Measurements from ENCODE around the gene FBH1. TPM values are rescaled to one million over a fixed set of nuclear protein-coding genes. Genes with fewer than 3 reads are reported as not detected.

Gene FBH1
- total RNA-seq, 5 donors from 2014 or later (not counting 1 experiment from before 2014, with no cell fraction given): 72.8 to 95.5 (median 86.2) TPM

DNA sequence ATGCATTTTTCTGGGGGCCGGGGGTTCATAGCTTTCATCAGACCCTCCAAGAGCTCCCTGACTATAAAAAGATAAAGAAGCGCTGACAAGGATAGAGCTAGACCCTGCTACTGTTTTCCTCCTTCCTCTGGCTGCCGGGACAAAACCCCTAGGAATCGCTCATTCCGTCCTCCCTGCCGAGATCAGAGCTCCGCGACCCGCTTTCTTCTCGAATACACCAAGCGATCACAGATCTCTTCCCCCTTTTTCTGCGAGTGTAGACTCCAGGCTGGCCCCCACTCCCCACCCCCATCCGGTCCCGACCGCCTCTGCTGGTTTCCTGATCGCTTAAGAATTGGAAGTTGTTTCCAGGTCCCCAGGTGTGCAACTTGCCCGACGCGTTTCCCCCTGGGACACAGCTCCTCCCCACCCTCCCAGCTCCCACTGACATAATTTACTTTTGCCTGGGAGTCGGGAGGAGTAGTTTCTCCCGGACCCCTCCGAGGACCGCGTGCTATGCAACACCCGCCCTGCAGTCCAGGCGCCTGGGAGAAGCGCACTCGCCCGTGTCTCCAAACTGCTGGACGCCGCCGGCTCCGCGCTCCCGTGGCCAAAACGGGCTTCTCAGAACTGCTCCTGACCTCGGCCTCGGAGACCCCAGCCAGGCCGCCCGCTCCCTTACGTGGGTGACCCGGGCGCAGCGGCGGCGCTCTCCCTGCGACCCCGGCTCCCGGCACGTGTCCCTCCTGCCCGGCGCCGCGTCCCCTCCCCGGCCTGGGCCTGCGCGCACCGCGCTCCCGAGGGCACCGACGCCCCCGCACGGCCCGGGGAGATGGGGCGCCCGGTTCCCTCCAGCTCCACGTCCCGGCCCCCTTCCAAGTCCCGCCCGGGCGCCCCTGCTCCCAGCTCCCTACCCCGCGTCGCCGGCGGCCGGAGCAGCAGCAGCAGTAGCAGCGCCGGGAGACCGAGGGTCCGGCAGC lies 86.7 kb downstream of the FBH1 start:
- H3K4me3 Mint-ChIP-seq: peak overlapping the region; percentile 90 to 95 (median 93)
- Histone ChIP-seq H3K27me3 (replicated peaks in 1 of 2; ENCODE audit: control insufficient read depth in 2 of 2, extremely low read depth in 1 of 2, insufficient read depth in 2 of 2, low read length in 1 of 2) (no peaks in the 10 kb centered on the region), H3K27ac (ENCODE audit: low read length) (peak overlapping the region; percentile 84), H3K4me1 (ENCODE audit: control insufficient read depth in 1 of 2, extremely low read depth in 1 of 2, insufficient read depth in 2 of 2, low read length in 2 of 2) (peaks cover 7 to 24% of the 10 kb centered on the region in 2 experiments), H3K9me3 (no peaks in the 10 kb centered on the region), H3K36me3 (ENCODE audit: control insufficient read depth in 2 of 2, extremely low read depth in 1 of 2, insufficient read depth in 1 of 2, low read length in 1 of 2) (no peaks in the 10 kb centered on the region), H3K4me3 (ENCODE audit: control insufficient read depth in 1 of 2, extremely low read depth in 1 of 2, low read length in 1 of 2) (peak overlapping the region; percentile 92 to 98)
- under 1% methylated on average over 78 of the region's 82 CpGs for WGBS (ENCODE audit: insufficient coverage)
- DNase-seq (peak in 25 of 35 experiments; percentile 4 to 46 (median 19)), ATAC-seq (replicated peaks in 1 of 4) (peak; percentile 24 to 34 (median 26))
- no peaks in the 10 kb centered on the region for H3K27me3 Mint-ChIP-seq
- H3K27ac Mint-ChIP-seq: peak overlapping the region; percentile 92 to 94
- peaks cover 19 to 36% (median 35%) of the 10 kb centered on the region in 3 donors for H3K4me1 Mint-ChIP-seq
- no peaks in the 10 kb centered on the region for H3K9me3 Mint-ChIP-seq
- no peaks in the 10 kb centered on the region for H3K36me3 Mint-ChIP-seq
- ChIA-PET CTCF (interaction anchor here (0.6 to 1.2 kb wide), 4 partner anchors 61 to 110 kb away, joined by 3 to 7 read pairs (median 6); no protein-coding TSS in a partner anchor), POLR2A (interaction anchor here (0.6 to 1.0 kb wide), 2 partner anchors 87 to 1810 kb away, joined by 3 to 4 read pairs; partner anchors contain the start of genes ANKRD16 (in 1 of the 2) and FBH1 (in 1 of the 2))

DNA sequence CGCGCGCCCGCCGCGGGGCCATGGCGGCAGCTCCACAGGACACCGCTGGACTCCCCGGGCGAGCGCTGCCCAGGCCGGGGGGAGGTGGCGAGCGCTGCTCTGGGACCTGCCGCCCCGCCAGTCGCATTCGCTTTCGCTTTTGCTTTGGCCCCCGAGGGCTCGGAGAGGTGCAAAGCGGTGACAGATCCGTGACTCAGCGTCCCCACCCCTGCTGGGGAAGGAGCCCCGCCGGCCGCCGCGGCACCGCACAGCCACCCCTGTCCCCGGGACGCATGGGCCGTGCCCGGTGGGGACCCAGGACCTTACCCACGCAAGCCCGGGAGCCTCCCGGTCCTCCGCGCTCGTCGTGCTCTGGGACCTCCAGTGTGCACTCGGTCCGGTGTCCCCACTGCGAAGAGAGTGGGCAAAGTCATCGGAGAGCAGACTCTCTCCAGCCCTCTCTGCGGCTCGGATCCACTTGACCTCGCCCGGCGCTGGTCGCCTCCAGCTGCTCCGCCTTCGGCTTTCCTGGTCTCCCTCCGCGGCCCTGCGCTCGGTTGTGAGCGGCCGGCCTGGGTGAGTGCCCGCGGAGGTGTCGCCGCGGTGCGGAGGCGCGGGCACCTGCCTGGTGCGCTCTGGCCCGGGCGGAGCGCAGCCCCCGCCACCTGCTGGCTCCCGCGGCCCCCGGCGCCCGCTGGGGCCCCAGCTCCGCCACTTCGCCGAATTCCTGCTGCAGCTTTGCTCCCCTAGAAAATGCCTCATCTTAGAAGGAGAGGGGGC lies 87.6 kb downstream of the FBH1 start, which contains the start of gene IL15RA:
TSS of gene IL15RA (minus strand) at position 73 of the 759 bp plus-strand sequence. CDS start at position 22, 51 bp downstream.
- Histone ChIP-seq H3K9me3 (no peaks in the 10 kb centered on the region), H3K27me3 (replicated peaks in 1 of 2; ENCODE audit: control insufficient read depth in 2 of 2, extremely low read depth in 1 of 2, insufficient read depth in 2 of 2, low read length in 1 of 2) (no peaks in the 10 kb centered on the region), H3K27ac (ENCODE audit: low read length) (peak within 1 kb of the TSS; percentile 84), H3K4me1 (ENCODE audit: control insufficient read depth in 1 of 2, extremely low read depth in 1 of 2, insufficient read depth in 2 of 2, low read length in 2 of 2) (peaks cover 7 to 24% of the 10 kb centered on the region in 2 experiments), H3K4me3 (ENCODE audit: control insufficient read depth in 1 of 2, extremely low read depth in 1 of 2, low read length in 1 of 2) (peak within 1 kb of the TSS; percentile 92 to 98), H3K36me3 (ENCODE audit: control insufficient read depth in 2 of 2, extremely low read depth in 1 of 2, insufficient read depth in 1 of 2, low read length in 1 of 2) (no peaks in the 10 kb centered on the region)
- peak; percentile 80 to 88 (median 84) for ATAC-seq (replicated peaks in 1 of 4)
- Mint-ChIP-seq H3K4me1 (peaks cover 18 to 31% (median 30%) of the 10 kb centered on the region in 3 donors), H3K4me3 (peak within 1 kb of the TSS; percentile 90 to 95 (median 93)), H3K9me3 (no peaks in the 10 kb centered on the region), H3K36me3 (no peaks in the 10 kb centered on the region), H3K27me3 (no peaks in the 10 kb centered on the region), H3K27ac (peak within 1 kb of the TSS; percentile 92 to 94)
- CTCF ChIA-PET: interaction anchor here (0.6 to 0.9 kb wide), 2 partner anchors 60 to 107 kb away, joined by 3 to 7 read pairs; no protein-coding TSS in a partner anchor
- peak; percentile 54 to 88 (median 73) for DNase-seq
- POLR2A ChIA-PET: interaction anchor here in 1 of 2 donors (0.5 kb wide), 1 partner anchor 1799 kb away, joined by 6 read pairs; no protein-coding TSS in a partner anchor
- WGBS (ENCODE audit: insufficient coverage): 0% methylated on average over 79 of the region's 80 CpGs

DNA sequence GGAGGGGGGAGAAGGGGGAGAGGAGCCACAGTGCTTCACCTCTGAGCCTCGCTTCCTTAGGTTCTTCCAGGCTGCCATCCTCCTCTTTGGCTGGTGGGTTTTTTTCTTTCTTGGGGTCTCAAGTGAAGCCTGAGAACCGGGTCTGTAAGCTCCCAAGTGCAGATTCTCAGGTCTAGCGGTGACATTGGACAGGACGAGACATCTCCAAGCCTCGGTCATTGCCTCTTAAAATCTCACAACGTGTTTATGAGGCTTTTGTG lies 88.1 kb downstream of the FBH1 start:
- no peaks in the 10 kb centered on the region for H3K27me3 Mint-ChIP-seq
- H3K9me3 Mint-ChIP-seq: no peaks in the 10 kb centered on the region
- DNase-seq (no peak), ATAC-seq (replicated peaks in 1 of 4) (peak in 1 of 4 experiments; percentile 0)
- Histone ChIP-seq H3K27ac (ENCODE audit: low read length) (peak overlapping the region; percentile 53), H3K27me3 (replicated peaks in 1 of 2; ENCODE audit: control insufficient read depth in 2 of 2, extremely low read depth in 1 of 2, insufficient read depth in 2 of 2, low read length in 1 of 2) (no peaks in the 10 kb centered on the region), H3K4me1 (ENCODE audit: control insufficient read depth in 1 of 2, extremely low read depth in 1 of 2, insufficient read depth in 2 of 2, low read length in 2 of 2) (peaks cover 7 to 24% of the 10 kb centered on the region in 2 experiments), H3K9me3 (no peaks in the 10 kb centered on the region), H3K36me3 (ENCODE audit: control insufficient read depth in 2 of 2, extremely low read depth in 1 of 2, insufficient read depth in 1 of 2, low read length in 1 of 2) (no peaks in the 10 kb centered on the region), H3K4me3 (ENCODE audit: control insufficient read depth in 1 of 2, extremely low read depth in 1 of 2, low read length in 1 of 2) (peak overlapping the region; percentile 92 to 98)
- H3K4me1 Mint-ChIP-seq: peaks cover 18 to 26% (median 26%) of the 10 kb centered on the region in 3 donors
- CTCF ChIA-PET: interaction anchor here (0.6 to 0.9 kb wide), 2 partner anchors 60 to 691 kb away, joined by 3 read pairs; no protein-coding TSS in a partner anchor
- WGBS (ENCODE audit: insufficient coverage): 45% methylated on average over 5 of the region's 6 CpGs
- H3K27ac Mint-ChIP-seq: peak overlapping the region; percentile 90 to 91
- POLR2A ChIA-PET: interaction anchor here in 1 of 2 donors (0.5 kb wide), 1 partner anchor 1799 kb away, joined by 6 read pairs; no protein-coding TSS in a partner anchor
- no peaks in the 10 kb centered on the region for H3K36me3 Mint-ChIP-seq
- peak overlapping the region; percentile 87 to 92 (median 90) for H3K4me3 Mint-ChIP-seq

DNA sequence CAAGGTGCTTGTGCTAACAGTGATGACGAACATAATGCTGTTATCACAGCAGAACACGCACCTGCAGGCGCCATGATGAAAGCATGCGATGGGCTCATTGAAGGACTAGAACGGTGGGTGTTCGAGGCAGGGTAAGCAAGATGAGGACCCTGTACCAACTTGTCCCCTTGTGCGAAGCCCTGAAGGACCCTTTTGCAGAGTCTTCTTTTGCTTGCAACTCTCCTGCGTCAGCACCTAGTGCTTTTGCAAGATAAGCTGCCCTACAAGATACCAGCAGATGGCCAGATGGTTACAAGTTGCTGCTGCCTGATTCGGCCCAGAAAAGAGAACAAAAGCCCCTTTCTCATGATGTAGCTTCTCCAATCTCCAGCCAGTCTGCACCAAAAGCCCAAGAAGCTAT lies 91.5 kb downstream of the FBH1 start:
- Mint-ChIP-seq H3K27ac (no peak overlapping the region), H3K9me3 (no peaks in the 10 kb centered on the region), H3K27me3 (no peaks in the 10 kb centered on the region), H3K4me3 (no peak overlapping the region), H3K36me3 (no peaks in the 10 kb centered on the region), H3K4me1 (peaks cover under 1 to 6% (median 4%) of the 10 kb centered on the region in 3 donors)
- no peaks in the 10 kb centered on the region for H3K36me3 ChIP-seq (ENCODE audit: control insufficient read depth in 2 of 2, extremely low read depth in 1 of 2, insufficient read depth in 1 of 2, low read length in 1 of 2)
- H3K27me3 ChIP-seq (replicated peaks in 1 of 2; ENCODE audit: control insufficient read depth in 2 of 2, extremely low read depth in 1 of 2, insufficient read depth in 2 of 2, low read length in 1 of 2): no peaks in the 10 kb centered on the region
- H3K27ac ChIP-seq (ENCODE audit: low read length): no peak overlapping the region
- ChIA-PET POLR2A (interaction anchor here (0.6 kb wide), 2 partner anchors 9 to 473 kb away, joined by 3 to 7 read pairs; no protein-coding TSS in a partner anchor), CTCF (interaction anchor here in 1 of 2 donors (0.6 to 0.7 kb wide), 2 partner anchors 422 to 540 kb away, joined by 4 read pairs; no protein-coding TSS in a partner anchor)
- ATAC-seq (replicated peaks in 1 of 4): no peak
- H3K4me3 ChIP-seq (ENCODE audit: control insufficient read depth in 1 of 2, extremely low read depth in 1 of 2, low read length in 1 of 2): no peak overlapping the region
- peaks cover 4 to 10% of the 10 kb centered on the region in 2 experiments for H3K4me1 ChIP-seq (ENCODE audit: control insufficient read depth in 1 of 2, extremely low read depth in 1 of 2, insufficient read depth in 2 of 2, low read length in 2 of 2)
- DNase-seq: no peak
- no peaks in the 10 kb centered on the region for H3K9me3 ChIP-seq
- 99% methylated on average over 9 of the region's 9 CpGs for WGBS (ENCODE audit: insufficient coverage)

DNA sequence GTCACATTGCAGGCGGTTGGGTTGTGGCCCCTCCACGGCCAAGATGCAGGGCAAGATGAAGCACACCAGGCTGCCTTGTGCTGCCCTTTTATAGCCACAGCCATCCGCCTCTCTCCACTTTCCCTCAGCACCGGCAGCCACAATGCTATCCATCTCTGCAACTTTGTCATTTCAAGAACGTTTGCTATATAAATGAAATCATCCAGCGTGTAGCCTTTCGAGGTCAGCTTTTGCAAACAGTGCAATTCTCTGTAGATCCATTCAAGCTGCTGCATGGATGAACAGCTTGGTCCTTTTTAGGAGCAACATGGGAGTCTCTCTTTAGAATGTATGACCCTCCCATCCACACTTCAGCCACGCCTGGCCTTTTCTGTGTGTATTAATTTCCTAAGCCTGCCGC lies 93.7 kb downstream of the FBH1 start:
- Mint-ChIP-seq H3K4me1 (peaks cover 8% of the 10 kb centered on the region in 3 donors), H3K36me3 (no peaks in the 10 kb centered on the region), H3K27ac (no peak overlapping the region), H3K27me3 (no peaks in the 10 kb centered on the region), H3K4me3 (no peak overlapping the region), H3K9me3 (no peaks in the 10 kb centered on the region)
- ATAC-seq (replicated peaks in 1 of 4): no peak
- Histone ChIP-seq H3K27ac (ENCODE audit: low read length) (no peak overlapping the region), H3K4me3 (ENCODE audit: control insufficient read depth in 1 of 2, extremely low read depth in 1 of 2, low read length in 1 of 2) (no peak overlapping the region), H3K27me3 (replicated peaks in 1 of 2; ENCODE audit: control insufficient read depth in 2 of 2, extremely low read depth in 1 of 2, insufficient read depth in 2 of 2, low read length in 1 of 2) (no peaks in the 10 kb centered on the region), H3K4me1 (ENCODE audit: control insufficient read depth in 1 of 2, extremely low read depth in 1 of 2, insufficient read depth in 2 of 2, low read length in 2 of 2) (no peaks in the 10 kb centered on the region), H3K9me3 (no peaks in the 10 kb centered on the region), H3K36me3 (ENCODE audit: control insufficient read depth in 2 of 2, extremely low read depth in 1 of 2, insufficient read depth in 1 of 2, low read length in 1 of 2) (no peaks in the 10 kb centered on the region)
- 87% methylated on average over 7 of the region's 9 CpGs for WGBS (ENCODE audit: insufficient coverage)
- ChIA-PET POLR2A (interaction anchor here in 1 of 2 donors (1.1 kb wide), 1 partner anchor 44 kb away, joined by 4 read pairs; no protein-coding TSS in a partner anchor), CTCF (no interaction called here)
- DNase-seq: no peak
